Large intestine (tissue), 3 donors: ENCODE measurements around the gene LAIR2. TPM values are rescaled to one million over a fixed set of nuclear protein-coding genes. Genes with fewer than 3 reads are reported as not detected.
"Not testable (repeated sequence)": the region's sequence is repeated elsewhere in the genome, so short reads cannot be mapped to it uniquely, and the experiment has no call there.

Experiments
- DNase-seq, 2 donors: peaks; one replicate each; pipeline versions ENCODE4 v3.0.0 to v3.0.0-alpha.2; 2013
- H3K27ac ChIP-seq: one replicate; pipeline ENCODE4 v1.5.1; 2013; ENCODE audit warnings: low read length
- H3K27me3 ChIP-seq: 2 replicates; pipeline ENCODE4 v1.6.1; 2013; ENCODE audit warnings: low read length; ENCODE audit not compliant: control insufficient read depth, insufficient read depth
- H3K36me3 ChIP-seq: 2 replicates; pipeline ENCODE4 v1.6.1; 2013; ENCODE audit warnings: low read length; ENCODE audit not compliant: control insufficient read depth, insufficient read depth
- H3K4me1 ChIP-seq: one replicate; pipeline ENCODE4 v1.6.1; 2013; ENCODE audit warnings: low read length; ENCODE audit not compliant: control insufficient read depth, insufficient read depth
- H3K4me3 ChIP-seq: one replicate; pipeline ENCODE4 v1.5.1; 2013; ENCODE audit warnings: low read length
- H3K9me3 ChIP-seq: one replicate; pipeline ENCODE4 v1.6.1; 2013; ENCODE audit warnings: mild to moderate bottlenecking, low read depth, low read length, moderate library complexity; ENCODE audit not compliant: control insufficient read depth
- WGBS: methylation state at CpG from one replicate; pipeline ENCODE4 v1.1.5; 2013; ENCODE audit warnings: low lambda C conversion rate; ENCODE audit not compliant: insufficient coverage; 5-methylcytosine and 5-hydroxymethylcytosine counted together
- polyA plus RNA-seq: library from polyadenylated mRNA; unstranded; fragments of 120-200 nt; gene quantifications from one replicate; pipeline ENCODE4 v1.2.1, GENCODE V29; 2013

LAIR2 gene
- polyA plus RNA-seq, 1 donor = 0.09 TPM

DNA sequence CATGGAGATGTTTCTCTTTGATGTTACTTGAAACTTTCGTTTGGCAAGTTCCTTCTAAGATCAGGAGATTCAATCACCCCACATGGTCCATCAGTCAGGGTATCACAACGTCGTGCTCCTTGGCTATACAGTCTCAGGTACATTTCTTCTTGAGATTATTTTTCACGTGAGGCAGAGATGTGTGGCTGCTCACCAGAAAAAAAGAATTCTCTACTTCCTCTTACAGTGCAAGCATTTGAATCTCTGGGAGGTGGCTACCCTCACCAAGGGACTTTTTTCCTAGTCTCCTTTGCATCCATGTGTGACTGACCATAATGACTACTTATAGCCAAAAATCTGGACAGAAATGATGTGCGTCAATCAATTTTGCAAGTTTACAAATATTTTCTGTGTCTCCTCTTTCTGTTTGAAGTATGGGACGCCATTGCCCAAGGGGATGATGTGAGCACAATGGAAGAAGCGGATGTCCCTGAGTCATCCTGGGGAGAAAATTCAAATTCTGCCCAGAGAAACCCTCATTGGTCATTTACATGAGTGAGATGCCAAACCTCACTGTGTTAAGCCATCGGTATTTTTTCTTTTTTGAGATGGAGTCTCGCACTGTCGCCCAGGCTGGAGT, 8.6 kb upstream of the LAIR2 start:
- H3K4me1 ChIP-seq = no peaks in the 10 kb centered on the region
- no peaks in the 10 kb centered on the region for H3K36me3 ChIP-seq
- WGBS = no CpG with 5 or more reads among the region's 10 CpGs
- no peak overlapping the region for H3K4me3 ChIP-seq
- no peak for DNase-seq
- no peaks in the 10 kb centered on the region for H3K9me3 ChIP-seq
- no peak overlapping the region for H3K27ac ChIP-seq
- H3K27me3 ChIP-seq = no peaks in the 10 kb centered on the region

DNA sequence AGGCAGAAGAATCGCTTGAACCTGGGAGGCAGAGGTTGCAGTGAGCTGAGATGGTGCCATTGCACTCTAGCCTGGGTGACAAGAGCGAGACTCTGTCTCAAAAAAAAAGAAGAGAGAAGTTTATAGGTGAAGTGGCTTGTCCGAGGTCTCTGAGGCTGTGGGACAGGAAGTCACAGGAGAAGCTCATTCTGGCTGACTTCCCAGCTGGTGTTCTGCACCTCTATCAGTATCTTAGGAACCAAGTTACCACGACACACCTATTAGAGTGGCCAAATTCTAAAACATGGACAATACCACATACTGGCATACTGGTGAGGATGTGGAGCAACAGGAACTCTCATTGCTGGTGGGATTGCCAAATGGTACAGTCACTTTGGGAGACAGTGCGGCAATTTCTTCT, 7.3 kb upstream of the LAIR2 start:
- DNase-seq, H3K4me1 ChIP-seq, H3K4me3 ChIP-seq, H3K27ac ChIP-seq, H3K9me3 ChIP-seq, H3K36me3 ChIP-seq, H3K27me3 ChIP-seq: not testable (repeated sequence)
- 80% methylated on average over 1 of the region's 5 CpGs for WGBS

DNA sequence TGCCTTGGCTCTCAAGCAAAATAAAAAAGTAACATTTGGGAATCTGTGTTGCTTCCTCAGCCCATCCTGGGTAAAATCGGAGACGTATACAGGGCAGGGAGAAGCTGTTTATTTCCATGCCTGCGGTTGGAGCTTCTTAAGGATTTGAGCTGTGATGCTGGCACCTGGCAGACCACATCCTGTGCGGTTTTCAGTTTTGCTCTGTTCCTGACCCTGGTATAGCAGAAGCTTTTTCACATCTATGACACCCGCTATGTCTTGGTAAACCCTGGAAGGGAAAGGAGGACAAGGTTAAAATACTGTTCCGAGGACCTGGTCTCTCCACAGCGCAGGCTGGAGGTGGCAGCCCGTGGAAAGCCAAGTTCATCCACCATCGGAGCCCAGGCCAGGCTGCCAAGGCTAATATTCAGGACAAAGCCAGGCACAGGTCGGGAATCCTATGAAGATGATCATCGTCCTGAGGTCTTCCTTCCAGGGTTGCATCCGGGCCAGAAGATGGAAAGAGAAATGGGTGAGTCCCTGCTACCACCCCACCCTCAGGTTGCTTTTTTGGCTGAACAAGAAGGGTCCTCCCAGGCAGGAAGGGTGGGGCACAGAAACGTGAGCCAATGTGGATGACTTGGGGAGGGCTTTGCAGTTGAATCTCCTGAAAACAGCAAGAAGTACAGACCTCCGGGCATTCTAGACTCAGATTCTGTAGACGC, 4.7 kb upstream of the LAIR2 start:
- not testable (repeated sequence) for H3K36me3 ChIP-seq, H3K9me3 ChIP-seq, H3K27ac ChIP-seq, H3K4me1 ChIP-seq, H3K27me3 ChIP-seq, DNase-seq, H3K4me3 ChIP-seq
- WGBS = no CpG with 5 or more reads among the region's 15 CpGs

DNA sequence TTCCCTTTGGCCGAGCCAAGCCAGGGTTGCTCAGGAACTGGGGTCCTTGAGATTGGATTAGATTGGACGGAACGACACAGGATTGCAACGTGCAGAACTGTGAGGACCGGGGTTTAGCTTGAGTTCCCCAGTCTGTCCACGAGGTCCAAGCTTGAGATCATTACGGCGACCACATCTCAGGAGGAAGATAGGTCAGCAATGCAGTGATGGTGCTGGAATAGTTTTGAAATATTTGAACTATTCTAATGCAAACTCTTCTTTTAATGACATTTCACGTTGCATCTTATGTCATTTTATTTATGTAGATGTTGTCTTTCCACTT, 4.2 kb upstream of the LAIR2 start:
- H3K9me3 ChIP-seq, H3K27me3 ChIP-seq, H3K4me3 ChIP-seq, H3K36me3 ChIP-seq, DNase-seq, H3K4me1 ChIP-seq, H3K27ac ChIP-seq: not testable (repeated sequence)
- WGBS = no CpG with 5 or more reads among the region's 9 CpGs

DNA sequence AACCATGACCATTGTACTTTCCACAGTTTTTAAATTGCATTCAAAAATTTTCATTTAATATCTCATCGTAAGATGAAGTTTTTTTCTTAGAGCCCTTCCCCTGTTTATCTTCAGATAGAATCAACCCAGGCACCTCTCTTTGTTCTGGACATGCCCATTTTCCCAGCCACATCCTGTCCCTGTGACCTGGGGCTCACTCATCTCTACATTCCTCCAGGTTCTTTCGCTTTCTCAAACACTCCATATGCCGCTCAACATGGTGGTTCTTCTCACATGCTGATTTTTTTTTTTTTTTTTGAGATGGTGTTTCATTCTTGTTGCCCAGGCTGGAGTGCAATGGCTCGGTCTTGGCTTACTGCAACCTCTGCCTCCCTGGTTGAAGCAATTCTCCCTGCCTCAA, 2.9 kb downstream of the LAIR2 start:
- H3K27me3 ChIP-seq, H3K27ac ChIP-seq, DNase-seq, H3K9me3 ChIP-seq, H3K4me3 ChIP-seq, H3K36me3 ChIP-seq, H3K4me1 ChIP-seq: not testable (repeated sequence)
- WGBS = 60% methylated on average over 1 of the region's 4 CpGs

DNA sequence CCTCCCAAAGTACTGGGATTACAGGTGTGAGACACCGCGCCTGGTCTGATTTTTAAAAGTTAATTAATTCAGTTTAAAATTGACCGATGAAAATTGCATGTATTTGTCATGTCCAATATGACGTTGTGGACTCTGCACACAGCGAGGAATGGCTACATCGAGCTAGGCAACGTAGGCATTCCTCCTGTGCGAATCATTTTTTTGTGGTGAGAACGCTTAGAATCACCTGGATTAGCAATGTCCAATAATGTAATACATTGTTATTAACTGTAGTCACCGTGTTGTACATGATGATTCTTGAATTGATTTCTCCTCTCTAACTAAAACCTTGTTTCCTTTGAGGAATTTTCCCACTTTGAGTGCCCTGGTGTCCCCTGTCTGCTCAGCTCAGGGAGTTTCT, 3.4 kb downstream of the LAIR2 start:
- WGBS = 100% methylated on average over 1 of the region's 10 CpGs
- no peak for DNase-seq
- H3K4me1 ChIP-seq = no peaks in the 10 kb centered on the region
- H3K27ac ChIP-seq = no peak overlapping the region
- H3K9me3 ChIP-seq = no peaks in the 10 kb centered on the region
- H3K27me3 ChIP-seq = no peaks in the 10 kb centered on the region
- H3K4me3 ChIP-seq = no peak overlapping the region
- H3K36me3 ChIP-seq = no peaks in the 10 kb centered on the region

DNA sequence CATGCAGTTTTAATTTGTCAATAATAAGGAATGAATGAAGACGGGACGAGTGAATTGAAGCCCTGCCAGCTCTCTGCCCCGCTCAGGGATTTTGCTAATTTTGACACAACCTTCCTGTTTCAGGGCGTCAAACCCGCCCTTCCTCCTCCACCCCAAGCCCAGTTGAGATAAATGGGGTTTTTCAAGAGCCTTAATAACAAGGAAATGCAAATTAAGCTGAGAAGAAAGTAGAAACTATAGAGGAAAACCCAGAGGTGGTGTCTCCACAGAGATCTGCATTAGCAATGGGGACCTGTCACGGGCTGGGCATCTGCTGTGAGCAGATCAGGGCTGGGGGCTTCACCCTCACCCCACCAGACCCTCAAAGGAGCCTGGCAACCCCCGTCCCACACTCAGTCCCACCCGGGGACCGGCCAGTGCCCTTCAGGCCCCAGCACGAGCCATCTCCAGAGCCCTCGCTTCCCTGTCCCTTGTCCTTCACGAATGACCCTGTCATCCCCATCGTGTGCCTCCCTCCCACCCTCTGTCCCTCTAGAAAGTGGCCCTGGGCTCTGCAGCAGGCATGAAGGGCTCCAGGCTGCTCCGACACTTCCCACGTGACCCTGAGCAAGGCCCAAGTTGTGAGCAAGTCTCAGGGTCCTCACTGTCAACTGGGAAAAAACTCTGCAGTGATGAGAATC, 4.5 kb downstream of the LAIR2 start:
- not testable (repeated sequence) for H3K27ac ChIP-seq, H3K9me3 ChIP-seq, H3K36me3 ChIP-seq, DNase-seq, H3K4me1 ChIP-seq, H3K27me3 ChIP-seq, H3K4me3 ChIP-seq
- no CpG with 5 or more reads among the region's 15 CpGs for WGBS

DNA sequence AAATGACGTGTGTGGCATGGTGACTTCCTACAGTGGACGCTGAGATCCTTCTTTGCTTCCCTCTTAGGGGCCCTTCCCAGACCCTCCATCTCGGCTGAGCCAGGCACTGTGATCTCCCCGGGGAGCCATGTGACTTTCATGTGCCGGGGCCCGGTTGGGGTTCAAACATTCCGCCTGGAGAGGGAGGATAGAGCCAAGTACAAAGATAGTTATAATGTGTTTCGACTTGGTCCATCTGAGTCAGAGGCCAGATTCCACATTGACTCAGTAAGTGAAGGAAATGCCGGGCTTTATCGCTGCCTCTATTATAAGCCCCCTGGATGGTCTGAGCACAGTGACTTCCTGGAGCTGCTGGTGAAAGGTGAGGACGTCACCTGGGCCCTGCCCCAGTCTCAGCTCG, 5.2 kb downstream of the LAIR2 start:
- no peak overlapping the region for H3K4me3 ChIP-seq
- DNase-seq = peak in 1 of 2 donors; percentile 20
- no peaks in the 10 kb centered on the region for H3K27me3 ChIP-seq
- no peaks in the 10 kb centered on the region for H3K4me1 ChIP-seq
- H3K27ac ChIP-seq = no peak overlapping the region
- H3K9me3 ChIP-seq = no peaks in the 10 kb centered on the region
- H3K36me3 ChIP-seq = no peaks in the 10 kb centered on the region
- WGBS = no CpG with 5 or more reads among the region's 12 CpGs

DNA sequence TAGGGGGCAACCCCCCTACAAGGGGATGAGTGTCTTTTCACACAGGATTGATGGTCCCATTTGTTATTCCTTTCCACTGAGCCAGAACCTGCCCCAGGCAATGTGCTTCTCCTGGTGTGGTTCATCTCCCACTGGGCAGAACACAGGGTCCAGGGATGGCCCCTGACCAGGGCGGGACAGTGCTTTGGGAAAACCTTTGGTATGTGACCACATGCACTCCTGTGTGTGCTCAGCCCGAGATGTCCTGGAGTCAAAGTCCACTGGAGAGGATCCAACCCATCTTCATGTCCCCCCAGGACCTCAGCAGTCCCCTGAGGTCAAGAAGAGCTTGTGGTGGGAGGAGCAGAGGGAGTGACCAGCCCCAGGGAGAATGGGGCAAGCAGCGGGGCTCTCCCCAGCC, 5.9 kb downstream of the LAIR2 start:
- DNase-seq, H3K27me3 ChIP-seq, H3K9me3 ChIP-seq, H3K4me3 ChIP-seq, H3K27ac ChIP-seq, H3K4me1 ChIP-seq, H3K36me3 ChIP-seq: not testable (repeated sequence)
- no CpG with 5 or more reads among the region's 3 CpGs for WGBS

DNA sequence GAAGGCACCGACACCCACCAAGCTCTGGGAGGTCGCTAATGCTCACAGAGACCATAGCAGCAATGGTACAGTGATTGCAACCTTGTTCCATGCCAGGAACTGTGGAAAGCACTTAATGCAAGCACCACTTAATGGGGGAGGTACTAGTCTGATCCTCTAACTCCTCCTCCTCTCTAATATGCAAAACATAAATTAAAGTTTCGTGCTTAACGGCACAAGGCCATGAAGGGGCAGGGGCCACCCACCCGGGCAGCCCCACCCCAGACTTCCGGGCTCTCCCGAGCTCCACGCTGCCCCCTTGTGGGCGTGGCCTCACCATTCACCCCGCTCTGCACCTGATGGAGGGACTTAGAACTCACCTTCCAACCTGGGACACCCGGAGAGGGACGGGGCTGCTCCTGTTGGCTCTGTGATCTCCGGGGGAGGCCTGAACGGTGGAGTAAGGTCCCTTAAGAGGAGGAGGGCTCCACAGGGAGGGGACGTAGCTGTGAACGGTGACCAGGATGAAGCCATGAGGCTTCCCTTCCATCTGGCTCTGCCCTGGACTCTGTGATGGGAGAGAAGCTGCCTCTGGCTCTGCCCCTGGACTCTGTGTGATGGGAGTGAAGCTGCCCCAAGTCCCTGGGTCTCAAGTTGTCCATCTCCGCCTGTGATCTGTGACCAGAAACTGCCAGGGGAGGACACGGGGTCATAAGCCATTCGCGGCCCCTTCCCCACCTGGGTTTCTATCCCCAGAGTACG, 6.7 kb downstream of the LAIR2 start:
- H3K9me3 ChIP-seq, DNase-seq, H3K27me3 ChIP-seq, H3K36me3 ChIP-seq, H3K4me3 ChIP-seq, H3K27ac ChIP-seq, H3K4me1 ChIP-seq: not testable (repeated sequence)
- no CpG with 5 or more reads among the region's 21 CpGs for WGBS
